Renal pelvis (tissue), 4 donors: ENCODE results near the gene LUC7L3. TPM values are rescaled to one million over a fixed set of nuclear protein-coding genes. Genes with fewer than 3 reads are reported as not detected.

Source experiments
- DNase-seq: peaks from one replicate; pipeline ENCODE4 v3.0.0-alpha.2; 2013
- polyA plus RNA-seq, 3 donors: library from polyadenylated mRNA; unstranded; fragments of 120-200 nt; gene quantifications; one replicate each; pipeline ENCODE4 v1.2.1, GENCODE V29; 2013; ENCODE audit not compliant: insufficient read length in 3 of 3

LUC7L3 gene
- polyA plus RNA-seq, 3 donors: 539 to 647 (median 601) TPM

DNA sequence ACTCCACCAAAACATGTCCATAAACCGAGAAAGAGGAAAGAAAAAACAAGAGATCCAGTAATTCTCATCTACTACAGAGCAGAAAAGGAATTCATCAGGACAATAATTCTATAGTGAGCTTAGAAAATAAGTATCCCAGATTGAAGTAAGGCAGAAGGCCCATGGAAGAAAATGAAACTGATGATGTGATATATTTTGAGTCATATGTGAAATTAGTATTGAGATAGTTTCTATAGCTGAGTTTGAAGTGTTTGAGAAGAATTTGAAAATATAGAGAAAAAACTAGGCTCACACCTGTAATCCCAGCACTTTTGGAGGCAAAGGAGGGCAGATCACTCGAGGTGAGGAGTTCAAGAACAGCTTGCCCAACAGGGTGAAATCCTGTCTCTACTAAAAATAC lies 19.7 kb downstream of the LUC7L3 start:
- no peak for DNase-seq

- no peak for DNase-seq
These were observed 26.2 kb downstream of the LUC7L3 start for GRCh38 chr17:50745631-50746030.

- DNase-seq: no peak
These were observed 29.8 kb downstream of the LUC7L3 start for GRCh38 chr17:50749245-50749644.

- no peak for DNase-seq
These were observed 35.1 kb downstream of the LUC7L3 start for GRCh38 chr17:50754521-50754920.

DNA sequence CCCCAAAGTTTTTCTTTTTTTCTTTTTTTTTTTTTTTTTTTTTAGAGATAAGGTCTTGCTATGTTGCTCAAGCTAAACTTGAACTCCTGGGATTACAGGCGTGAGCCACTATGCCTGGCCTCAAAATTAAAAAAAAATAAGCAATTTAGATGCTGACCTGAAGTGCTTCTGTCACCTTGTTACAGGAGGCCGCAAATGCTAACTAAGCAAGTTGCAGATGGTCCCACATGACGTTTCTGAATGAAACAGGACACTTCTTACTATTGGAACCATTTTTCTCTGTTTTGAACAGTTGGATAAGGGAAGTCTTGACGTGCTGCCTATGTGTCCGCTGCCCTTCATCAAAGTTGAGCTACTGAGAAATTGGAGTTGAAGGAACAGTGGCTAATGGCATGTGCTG lies 39.1 kb downstream of the LUC7L3 start:
- DNase-seq: no peak

DNA sequence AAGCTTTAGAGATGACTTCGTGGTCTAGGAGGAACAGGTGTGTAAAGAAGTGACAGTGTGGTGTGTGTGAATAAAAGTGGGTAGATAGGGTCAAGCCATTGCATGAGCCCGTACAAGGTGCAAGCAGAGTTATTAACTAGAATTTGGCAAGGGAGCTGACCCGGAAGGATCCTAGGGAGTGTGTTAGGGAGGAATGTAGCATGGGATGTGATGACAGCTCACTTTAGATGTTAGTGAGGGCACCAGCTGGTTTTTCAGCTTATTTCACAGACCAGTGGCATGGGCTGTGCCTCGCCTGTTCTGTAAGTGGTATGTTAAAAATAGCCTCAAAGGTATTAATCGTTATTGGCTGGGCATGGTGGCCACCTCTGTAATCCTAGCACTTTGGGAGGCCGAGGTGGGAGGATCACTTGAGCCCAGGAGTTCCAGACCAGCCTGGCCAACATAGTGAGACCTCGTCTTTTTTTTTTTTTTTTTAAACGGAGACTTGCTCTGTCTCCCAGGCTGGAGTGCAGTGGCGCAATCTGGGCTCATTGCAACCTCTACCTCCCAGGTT lies 39.7 kb downstream of the LUC7L3 start:
- no peak for DNase-seq

GRCh38 chr17:50762177-50762576 lies 42.8 kb downstream of the LUC7L3 start:
- DNase-seq: no peak

- no peak for DNase-seq
These were observed 44.5 kb downstream of the LUC7L3 start for GRCh38 chr17:50763716-50764475.

DNA sequence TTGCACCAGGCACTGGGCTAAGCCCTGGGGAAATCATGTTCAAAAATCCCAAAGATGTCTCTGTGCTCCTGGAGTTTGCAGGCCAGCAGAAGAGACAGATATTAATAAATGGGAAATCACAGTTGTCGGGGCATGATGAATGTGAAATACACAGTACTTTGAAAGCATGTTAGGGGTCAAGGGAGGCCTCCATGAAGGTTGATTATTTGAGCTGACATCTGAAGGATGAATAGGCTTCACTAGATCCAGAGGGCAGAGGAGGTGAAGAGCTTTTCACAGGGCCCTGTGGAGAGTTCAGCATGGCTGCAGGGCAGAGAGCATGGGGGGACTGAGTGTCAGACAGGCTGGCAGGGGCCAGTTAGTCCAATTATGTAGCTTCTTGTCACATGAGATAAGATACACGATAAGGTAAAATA lies 45.3 kb downstream of the LUC7L3 start:
- DNase-seq: no peak

DNA sequence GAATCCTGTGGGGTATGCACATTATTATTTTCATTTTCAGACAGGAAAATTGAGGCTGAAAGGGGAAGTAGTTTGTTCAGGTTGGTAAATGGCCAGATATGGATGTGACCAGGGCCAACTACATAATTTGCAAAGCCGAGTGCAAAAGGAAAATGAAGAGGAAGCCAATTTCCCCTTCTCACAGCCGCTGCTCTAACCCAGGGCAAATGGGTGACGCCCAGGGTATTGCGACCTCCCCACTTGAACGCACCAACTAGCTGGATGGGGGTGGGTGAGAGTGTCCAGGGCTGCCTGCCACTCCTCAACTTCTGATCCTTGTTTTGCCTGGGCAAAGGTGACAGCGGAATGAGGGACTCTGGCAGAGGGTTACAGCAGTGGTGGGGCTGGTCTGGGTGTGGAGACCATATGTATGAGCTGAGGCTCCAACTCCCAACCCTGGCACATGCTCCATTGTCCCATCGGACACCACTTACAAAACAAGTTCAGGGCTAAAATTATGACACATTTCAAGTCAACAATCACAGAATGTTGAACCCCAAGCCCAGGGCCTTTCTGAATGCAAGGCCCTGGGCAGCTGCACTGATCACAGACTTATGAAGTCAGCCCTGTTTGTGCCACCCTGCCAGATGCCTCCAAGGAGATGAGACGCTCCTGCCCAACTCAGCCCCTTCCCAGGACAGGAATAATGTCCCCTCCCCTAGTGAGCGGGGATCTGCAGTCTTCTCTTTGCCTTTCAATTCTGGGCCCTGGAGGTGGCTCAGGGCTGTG lies 46.2 kb downstream of the LUC7L3 start:
- no peak for DNase-seq

DNA sequence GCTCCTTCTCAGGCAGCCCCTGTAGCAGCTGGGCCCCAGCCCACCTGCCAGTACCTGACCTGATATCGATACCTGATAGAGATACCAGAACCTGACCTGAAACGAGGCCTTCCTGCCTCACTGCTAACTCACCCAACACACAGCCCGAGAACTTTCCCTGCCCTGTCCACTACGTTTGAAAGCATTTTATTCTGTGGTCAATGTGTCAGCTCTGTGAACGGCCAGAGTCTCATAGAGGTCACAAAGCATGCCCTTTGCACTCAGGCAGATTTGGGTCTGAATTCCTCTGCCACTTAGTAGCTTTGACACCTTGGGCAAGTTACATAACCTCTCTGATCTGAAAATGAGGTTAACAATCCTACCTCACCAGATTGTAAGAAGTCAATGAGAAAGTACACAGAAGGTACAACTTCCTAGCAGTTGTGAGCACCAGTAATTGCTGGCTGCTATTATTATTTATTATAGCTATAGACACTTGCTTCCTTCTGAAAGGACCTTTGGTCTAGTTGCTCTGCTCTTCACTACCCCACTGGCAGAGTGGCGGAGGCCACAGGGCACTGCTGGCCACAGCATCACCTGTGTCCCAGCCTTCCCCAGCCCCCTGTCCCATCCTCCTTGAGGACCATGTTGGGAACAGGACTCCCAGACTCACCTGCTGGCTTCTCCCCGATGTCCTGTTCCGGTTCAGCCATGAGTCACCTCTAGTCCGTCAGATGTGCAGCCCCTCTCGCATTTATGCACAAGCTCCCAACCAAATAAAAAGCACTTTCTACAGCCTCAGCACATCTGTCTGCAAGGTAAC lies 47.0 kb downstream of the LUC7L3 start:
- DNase-seq: no peak

DNA sequence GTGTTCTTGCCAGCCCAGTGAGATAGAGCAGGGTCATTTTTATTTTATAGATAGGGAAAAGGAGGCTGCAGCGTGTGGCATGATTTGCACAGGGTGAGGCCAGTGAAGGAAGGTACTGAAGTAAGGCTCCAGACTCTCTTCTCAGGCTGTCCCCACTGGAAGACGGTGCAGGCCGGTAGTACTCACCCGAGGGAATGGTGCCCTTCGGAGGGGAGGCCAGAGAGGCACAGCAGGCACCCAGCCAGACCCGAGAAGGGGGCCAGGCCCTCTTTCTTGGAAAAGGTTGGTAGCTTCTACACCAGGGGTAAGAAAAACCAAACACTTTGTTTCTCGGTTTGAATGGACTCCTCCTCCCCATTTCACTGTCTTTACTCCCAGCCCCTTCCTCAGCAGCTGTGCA lies 47.6 kb downstream of the LUC7L3 start:
- DNase-seq: no peak

DNA sequence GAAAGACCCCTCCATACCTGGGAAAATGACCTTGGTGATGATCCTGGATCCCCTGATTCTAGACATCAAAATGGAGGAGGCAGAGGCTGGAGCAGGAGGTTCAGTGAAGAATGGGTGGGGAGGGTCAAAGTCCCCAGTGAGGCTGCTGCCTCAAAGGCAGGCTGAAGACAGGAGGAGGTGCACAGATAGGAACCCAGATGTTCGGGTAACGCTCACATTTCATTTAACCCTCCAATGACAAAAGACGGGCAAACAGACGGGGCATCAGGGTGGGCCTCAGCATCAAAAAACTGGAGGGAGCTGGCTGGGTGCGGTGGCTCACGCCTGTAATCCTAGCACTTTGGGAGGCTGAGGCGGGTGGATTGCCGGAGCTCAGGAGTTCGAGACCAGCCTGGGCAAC lies 48.0 kb downstream of the LUC7L3 start, which contains the start of gene ANKRD40CL:
Gene ANKRD40CL (minus strand): TSS at position 73 of the 400 bp plus-strand sequence. CDS start 605 bp downstream, outside the sequence.
- DNase-seq: no peak

- no peak for DNase-seq
These were observed 49.0 kb downstream of the LUC7L3 start for GRCh38 chr17:50768346-50768761.

- no peak for DNase-seq
These were observed 50.5 kb downstream of the LUC7L3 start for GRCh38 chr17:50769884-50770283.

GRCh38 chr17:50770346-50770745 lies 50.9 kb downstream of the LUC7L3 start:
- no peak for DNase-seq

- DNase-seq: no peak
These were observed 52.8 kb downstream of the LUC7L3 start for GRCh38 chr17:50771991-50772785.

GRCh38 chr17:50774225-50774803 lies 54.9 kb downstream of the LUC7L3 start:
- no peak for DNase-seq

DNA sequence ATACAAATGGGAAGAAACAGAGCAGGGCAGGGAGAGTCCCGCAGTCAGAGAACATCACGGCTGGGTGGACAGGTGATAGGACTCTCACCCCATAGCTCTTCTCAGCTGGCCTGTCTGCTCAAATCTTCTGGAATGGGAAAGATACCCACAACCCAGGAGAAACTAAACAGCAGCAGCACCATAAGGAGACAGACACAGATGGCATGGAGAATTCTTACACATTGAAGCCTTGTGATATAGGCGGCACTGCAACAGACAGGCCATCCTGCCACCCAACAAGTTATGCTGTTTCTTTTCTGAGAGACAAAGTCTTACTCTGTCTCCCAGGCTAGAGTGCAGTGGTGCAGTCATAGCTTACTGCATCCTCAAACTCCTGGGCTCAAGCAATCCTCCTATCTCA lies 56.5 kb downstream of the LUC7L3 start:
- no peak for DNase-seq

DNA sequence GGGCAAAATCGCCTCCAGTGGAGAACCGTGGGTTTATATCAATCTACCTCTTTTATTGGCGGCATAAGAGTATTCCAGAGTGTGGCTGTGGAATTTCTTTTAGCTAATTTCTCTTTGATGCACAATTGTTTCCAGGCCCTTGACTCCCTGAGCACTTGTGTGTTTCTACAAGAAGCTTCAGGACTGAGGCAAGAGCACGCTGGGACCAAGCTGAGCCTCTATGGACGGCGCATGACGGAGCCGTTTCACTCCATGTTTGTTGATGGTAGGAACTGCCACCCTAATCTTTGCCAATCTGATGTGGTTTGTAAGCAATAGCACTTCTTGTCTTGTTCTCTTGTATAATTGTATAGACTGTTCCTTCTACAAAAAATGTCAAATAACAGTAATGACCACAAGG lies 59.1 kb downstream of the LUC7L3 start:
- DNase-seq: no peak

- no peak for DNase-seq
These were observed 59.6 kb downstream of the LUC7L3 start for GRCh38 chr17:50778988-50779387.
